ENCODE measurements around the gene DTX2. TPM values are rescaled to one million over a fixed set of nuclear protein-coding genes. Genes with fewer than 3 reads are reported as not detected.
"Not testable (repeated sequence)": the region's sequence is repeated elsewhere in the genome, so short reads cannot be mapped to it uniquely, and the experiment has no call there.

Gene DTX2
- polyA plus RNA-seq (2012; ENCODE audit: insufficient read length, low read depth) = 27.2 TPM

DNA sequence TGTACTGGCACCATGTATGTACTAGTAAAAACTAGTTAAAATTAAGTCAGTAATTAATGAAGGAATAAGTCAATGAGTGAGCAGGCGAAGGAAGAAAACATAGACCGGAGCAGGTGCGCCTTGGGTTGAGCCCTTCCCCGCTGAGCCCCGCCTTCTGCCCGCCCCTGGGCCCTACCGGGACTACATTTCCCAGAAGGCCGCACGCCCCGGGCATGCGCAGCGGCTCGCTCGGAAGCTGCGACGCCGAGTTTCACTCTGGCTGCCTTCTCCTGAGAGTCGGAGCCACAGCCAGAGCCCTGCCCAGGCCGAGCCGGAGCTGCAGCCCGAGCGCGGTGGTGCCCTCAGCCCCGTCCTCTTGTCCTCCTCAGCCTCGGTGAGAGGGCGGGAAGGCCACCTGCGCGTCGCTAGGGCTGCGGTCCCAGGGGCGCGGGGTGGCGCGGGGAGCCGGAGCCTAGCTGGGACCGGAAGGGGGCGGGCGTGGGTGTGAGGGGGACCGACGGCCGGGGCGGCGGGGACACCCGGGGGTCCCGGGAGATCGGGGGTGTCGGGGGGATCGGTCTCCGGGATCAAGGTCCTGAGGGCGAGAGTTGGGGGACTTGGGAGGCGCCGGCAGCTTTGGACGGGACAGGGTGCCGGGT, at the start of gene DTX2:
Gene DTX2 (plus strand): TSS at position 246 of the 638 bp plus-strand sequence. CDS start 18,801 bp downstream, outside the sequence.
- TF ChIP-seq FOXP2 (optimal IDR thresholded peaks at IDR 0.05; ENCODE audit: borderline replicate concordance, extremely low read depth, extremely low read length, insufficient read depth); TAF1 (IDR thresholded peaks at IDR 0.05; ENCODE audit: borderline replicate concordance, insufficient read depth, low read length); POLR2AphosphoS5 (IDR thresholded peaks at IDR 0.05; ENCODE audit: low read depth, low read length): not testable (repeated sequence)

DNA sequence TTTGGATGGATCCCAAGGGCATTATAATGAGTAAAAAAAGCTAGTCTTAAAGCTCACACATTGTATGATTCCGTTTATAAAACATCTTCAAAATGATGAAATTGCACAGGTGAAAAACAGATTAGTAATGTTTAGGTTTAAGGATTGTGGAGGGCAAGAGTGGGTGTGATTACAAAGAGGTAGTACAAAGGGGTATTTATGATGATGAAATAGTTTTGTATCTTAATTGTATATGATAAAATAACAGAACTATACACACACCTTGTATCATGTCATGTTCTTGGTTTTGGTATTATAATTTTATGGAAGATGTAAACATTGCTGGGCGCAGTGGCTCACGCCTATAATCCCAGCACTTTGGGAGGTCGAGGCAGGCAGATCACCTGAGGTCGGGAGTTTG, 49.3 kb upstream of the DTX2 start:
- TF ChIP-seq FOXP2 (optimal IDR thresholded peaks at IDR 0.05; ENCODE audit: borderline replicate concordance, extremely low read depth, extremely low read length, insufficient read depth) (no peak), SIN3A (IDR thresholded peaks at IDR 0.05; ENCODE audit: borderline replicate concordance, insufficient read depth, low read length) (no peak), TAF1 (IDR thresholded peaks at IDR 0.05; ENCODE audit: borderline replicate concordance, insufficient read depth, low read length) (no peak), POLR2AphosphoS5 (IDR thresholded peaks at IDR 0.05; ENCODE audit: low read depth, low read length) (no peak)
- TF ChIP-seq, protein P1, sequence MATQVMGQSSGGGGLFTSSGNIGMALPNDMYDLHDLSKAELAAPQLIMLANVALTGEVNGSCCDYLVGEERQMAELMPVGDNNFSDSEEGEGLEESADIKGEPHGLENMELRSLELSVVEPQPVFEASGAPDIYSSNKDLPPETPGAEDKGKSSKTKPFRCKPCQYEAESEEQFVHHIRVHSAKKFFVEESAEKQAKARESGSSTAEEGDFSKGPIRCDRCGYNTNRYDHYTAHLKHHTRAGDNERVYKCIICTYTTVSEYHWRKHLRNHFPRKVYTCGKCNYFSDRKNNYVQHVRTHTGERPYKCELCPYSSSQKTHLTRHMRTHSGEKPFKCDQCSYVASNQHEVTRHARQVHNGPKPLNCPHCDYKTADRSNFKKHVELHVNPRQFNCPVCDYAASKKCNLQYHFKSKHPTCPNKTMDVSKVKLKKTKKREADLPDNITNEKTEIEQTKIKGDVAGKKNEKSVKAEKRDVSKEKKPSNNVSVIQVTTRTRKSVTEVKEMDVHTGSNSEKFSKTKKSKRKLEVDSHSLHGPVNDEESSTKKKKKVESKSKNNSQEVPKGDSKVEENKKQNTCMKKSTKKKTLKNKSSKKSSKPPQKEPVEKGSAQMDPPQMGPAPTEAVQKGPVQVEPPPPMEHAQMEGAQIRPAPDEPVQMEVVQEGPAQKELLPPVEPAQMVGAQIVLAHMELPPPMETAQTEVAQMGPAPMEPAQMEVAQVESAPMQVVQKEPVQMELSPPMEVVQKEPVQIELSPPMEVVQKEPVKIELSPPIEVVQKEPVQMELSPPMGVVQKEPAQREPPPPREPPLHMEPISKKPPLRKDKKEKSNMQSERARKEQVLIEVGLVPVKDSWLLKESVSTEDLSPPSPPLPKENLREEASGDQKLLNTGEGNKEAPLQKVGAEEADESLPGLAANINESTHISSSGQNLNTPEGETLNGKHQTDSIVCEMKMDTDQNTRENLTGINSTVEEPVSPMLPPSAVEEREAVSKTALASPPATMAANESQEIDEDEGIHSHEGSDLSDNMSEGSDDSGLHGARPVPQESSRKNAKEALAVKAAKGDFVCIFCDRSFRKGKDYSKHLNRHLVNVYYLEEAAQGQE (IDR thresholded peaks at IDR 0.05; ENCODE audit: insufficient read depth in 1 of 2, low read depth in 2 of 2, low read length in 2 of 2) = no peak

DNA sequence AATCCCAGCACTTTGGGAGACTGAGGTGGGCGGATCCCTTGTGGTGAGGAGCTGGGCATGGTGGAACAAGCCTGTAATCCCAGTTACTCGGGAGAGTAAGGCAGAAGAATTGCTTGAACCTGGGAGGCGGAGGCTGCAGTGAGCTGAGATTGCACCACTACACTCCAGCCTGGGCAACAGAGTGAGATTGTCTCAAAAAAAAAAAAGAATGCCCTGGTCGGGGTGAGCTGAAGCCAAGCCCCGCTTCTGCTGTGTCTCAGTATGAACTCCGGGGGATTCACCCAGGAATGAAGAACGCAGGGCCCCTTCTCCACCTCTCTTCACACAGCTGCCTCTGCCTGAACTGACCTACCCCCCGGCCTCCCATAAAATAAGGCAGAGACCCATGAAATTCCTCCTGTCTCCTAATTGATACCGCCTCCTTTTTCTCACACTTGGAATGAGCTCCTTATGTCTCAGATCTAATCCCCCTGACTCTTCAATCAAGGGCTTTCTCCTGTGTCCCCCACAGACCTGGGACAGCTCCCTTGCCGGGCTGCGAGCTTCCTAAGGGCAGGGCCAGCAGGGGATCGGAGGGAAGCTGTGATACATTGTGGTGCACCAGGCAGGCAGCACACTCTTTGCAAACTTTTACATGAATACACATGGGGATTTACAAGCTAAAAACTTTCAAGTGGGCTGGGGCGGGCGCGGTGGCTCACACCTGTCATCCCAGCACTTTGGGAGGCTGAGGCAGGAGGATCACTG, 37.7 kb upstream of the DTX2 start:
- TF ChIP-seq, protein P1 (IDR thresholded peaks at IDR 0.05; ENCODE audit: insufficient read depth in 1 of 2, low read depth in 2 of 2, low read length in 2 of 2) = peak; percentile 16 to 67; a peak in 2 of 4 replicates
- no peak for TF ChIP-seq SIN3A (IDR thresholded peaks at IDR 0.05; ENCODE audit: borderline replicate concordance, insufficient read depth, low read length)

DNA sequence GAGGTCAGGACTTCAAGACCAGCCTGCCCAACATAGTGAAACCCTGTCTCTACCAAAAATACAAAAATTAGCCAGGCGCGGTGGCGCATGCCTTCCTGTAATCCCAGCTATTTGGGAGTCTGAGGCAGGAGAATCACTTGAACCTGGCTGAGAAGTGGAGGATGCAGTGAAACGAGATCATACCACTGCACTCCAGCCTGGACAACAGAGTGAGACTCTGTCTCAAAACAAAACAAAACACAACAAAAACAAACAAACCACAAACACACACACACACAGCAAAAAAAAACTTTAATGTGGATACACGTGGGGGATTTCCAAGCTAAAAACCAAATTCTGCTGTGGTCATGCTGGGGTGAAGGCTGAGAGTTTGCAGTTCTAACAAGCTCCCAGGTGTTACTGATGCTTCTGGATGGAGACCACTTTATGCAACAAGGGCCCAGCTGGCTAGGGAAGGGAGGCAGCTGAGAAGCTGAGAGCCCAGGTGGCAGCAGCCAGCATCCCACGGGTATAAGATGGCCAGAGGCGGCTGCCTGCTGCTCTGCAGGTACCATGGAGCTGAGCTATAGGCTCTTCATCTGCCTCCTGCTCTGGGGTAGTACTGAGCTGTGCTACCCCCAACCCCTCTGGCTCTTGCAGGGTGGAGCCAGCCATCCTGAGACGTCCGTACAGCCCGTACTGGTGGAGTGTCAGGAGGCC, 36.9 kb upstream of the DTX2 start, which contains the start of gene ZP3:
Gene ZP3 (plus strand): TSS at position 538 of the 699 bp plus-strand sequence. CDS start 15 bp downstream, at position 553.
- TF ChIP-seq, protein P1 (IDR thresholded peaks at IDR 0.05; ENCODE audit: insufficient read depth in 1 of 2, low read depth in 2 of 2, low read length in 2 of 2) = no peak
- TF ChIP-seq POLR2AphosphoS5 (IDR thresholded peaks at IDR 0.05; ENCODE audit: low read depth, low read length) (no peak), SIN3A (IDR thresholded peaks at IDR 0.05; ENCODE audit: borderline replicate concordance, insufficient read depth, low read length) (no peak), TAF1 (IDR thresholded peaks at IDR 0.05; ENCODE audit: borderline replicate concordance, insufficient read depth, low read length) (no peak), FOXP2 (optimal IDR thresholded peaks at IDR 0.05; ENCODE audit: borderline replicate concordance, extremely low read depth, extremely low read length, insufficient read depth) (no peak)

DNA sequence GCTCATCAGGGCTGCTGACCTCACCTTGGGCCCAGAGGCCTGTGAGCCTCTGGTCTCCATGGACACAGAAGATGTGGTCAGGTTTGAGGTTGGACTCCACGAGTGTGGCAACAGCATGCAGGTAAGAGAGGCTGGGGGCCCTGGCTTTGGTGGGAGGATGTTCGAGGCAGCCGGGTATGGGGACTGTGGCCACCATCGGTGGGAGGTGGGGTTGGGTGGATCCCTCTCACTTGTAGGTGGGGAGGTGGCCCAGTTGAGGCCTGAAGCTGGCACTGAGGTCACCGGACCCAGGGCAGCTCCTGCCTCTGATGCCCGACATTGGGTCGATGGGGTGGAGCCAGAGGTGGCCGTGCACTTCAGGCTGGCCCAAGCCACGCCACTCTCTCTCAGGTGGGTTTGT, 36.4 kb upstream of the DTX2 start:
- no peak for TF ChIP-seq TAF1 (IDR thresholded peaks at IDR 0.05; ENCODE audit: borderline replicate concordance, insufficient read depth, low read length)
- no peak for TF ChIP-seq SIN3A (IDR thresholded peaks at IDR 0.05; ENCODE audit: borderline replicate concordance, insufficient read depth, low read length)
- TF ChIP-seq, protein P1 (IDR thresholded peaks at IDR 0.05; ENCODE audit: insufficient read depth in 1 of 2, low read depth in 2 of 2, low read length in 2 of 2) = no peak
- TF ChIP-seq FOXP2 (optimal IDR thresholded peaks at IDR 0.05; ENCODE audit: borderline replicate concordance, extremely low read depth, extremely low read length, insufficient read depth) = no peak
- no peak for TF ChIP-seq POLR2AphosphoS5 (IDR thresholded peaks at IDR 0.05; ENCODE audit: low read depth, low read length)
